Lower lobe of right lung (tissue), 2 donors: Measurements from ENCODE around the gene RBMS1. TPM values are rescaled to one million over a fixed set of nuclear protein-coding genes. Genes with fewer than 3 reads are reported as not detected.

ENCODE experiments used
- ATAC-seq, 2 donors: fragments of 200-7000 bp; cut with Tn5 transposase; one replicate each; pipeline ENCODE4 v1.9.1; 2020 to 2022; ENCODE audit warnings: mild to moderate bottlenecking in 2 of 2, moderate library complexity in 2 of 2
- DNase-seq: peaks from one replicate; pipeline ENCODE4 v3.0.0-alpha.2; 2020
- H3K27ac ChIP-seq: fragments of 200-600 bp; one replicate; pipeline ENCODE4 v1.8.0; 2022
- H3K27me3 ChIP-seq: fragments of 200-600 bp; one replicate; pipeline ENCODE4 v1.8.0; 2022; ENCODE audit warnings: low read depth
- H3K36me3 ChIP-seq: fragments of 200-600 bp; one replicate; pipeline ENCODE4 v1.8.0; 2022; ENCODE audit warnings: mild to moderate bottlenecking
- H3K4me1 ChIP-seq: fragments of 200-600 bp; one replicate; pipeline ENCODE4 v1.8.0; 2022
- H3K4me3 ChIP-seq: fragments of 200-600 bp; one replicate; pipeline ENCODE4 v1.8.0; 2022; ENCODE audit warnings: mild to moderate bottlenecking
- H3K9me3 ChIP-seq: fragments of 200-600 bp; one replicate; pipeline ENCODE4 v1.8.0; 2022
- CTCF ChIP-seq: fragments of 200-600 bp; IDR thresholded peaks from one replicate; pipeline ENCODE4 v1.8.0; 2022; ENCODE audit warnings: antibody characterized with exemption, mild to moderate bottlenecking
- intact Hi-C: fragments of 100-400 bp; cut with DNase I; formaldehyde crosslinking; loops from one replicate; pipeline ENCODE4 v1.11.0; 2022
- total RNA-seq: library from RNA; stranded (reverse); fragmentation: NEBNext Ultra II Directional; extraction: Animal tissue kit (Norgen Biotek cat#: 25700); gene quantifications from one replicate; pipeline ENCODE4 v1.2.1, GENCODE V29; 2021
- donor health status: DM: no; HTN: yes; CAD: no; lungs with severe emphysema.

RBMS1 gene
- total RNA-seq, 1 donor from 2014 or later: 95.3 TPM

GRCh38 chr2:160477032-160477431 lies 16.6 kb downstream of the RBMS1 start:
- no peak for DNase-seq
- Histone ChIP-seq H3K4me3 (no peak overlapping the region), H3K4me1 (peaks cover 30% of the 10 kb centered on the region), H3K36me3 (no peaks in the 10 kb centered on the region), H3K9me3 (no peaks in the 10 kb centered on the region), H3K27ac (no peak overlapping the region), H3K27me3 (no peaks in the 10 kb centered on the region)
- intact Hi-C loops: no loop called here
- no peak for TF ChIP-seq CTCF
- ATAC-seq: no peak

DNA sequence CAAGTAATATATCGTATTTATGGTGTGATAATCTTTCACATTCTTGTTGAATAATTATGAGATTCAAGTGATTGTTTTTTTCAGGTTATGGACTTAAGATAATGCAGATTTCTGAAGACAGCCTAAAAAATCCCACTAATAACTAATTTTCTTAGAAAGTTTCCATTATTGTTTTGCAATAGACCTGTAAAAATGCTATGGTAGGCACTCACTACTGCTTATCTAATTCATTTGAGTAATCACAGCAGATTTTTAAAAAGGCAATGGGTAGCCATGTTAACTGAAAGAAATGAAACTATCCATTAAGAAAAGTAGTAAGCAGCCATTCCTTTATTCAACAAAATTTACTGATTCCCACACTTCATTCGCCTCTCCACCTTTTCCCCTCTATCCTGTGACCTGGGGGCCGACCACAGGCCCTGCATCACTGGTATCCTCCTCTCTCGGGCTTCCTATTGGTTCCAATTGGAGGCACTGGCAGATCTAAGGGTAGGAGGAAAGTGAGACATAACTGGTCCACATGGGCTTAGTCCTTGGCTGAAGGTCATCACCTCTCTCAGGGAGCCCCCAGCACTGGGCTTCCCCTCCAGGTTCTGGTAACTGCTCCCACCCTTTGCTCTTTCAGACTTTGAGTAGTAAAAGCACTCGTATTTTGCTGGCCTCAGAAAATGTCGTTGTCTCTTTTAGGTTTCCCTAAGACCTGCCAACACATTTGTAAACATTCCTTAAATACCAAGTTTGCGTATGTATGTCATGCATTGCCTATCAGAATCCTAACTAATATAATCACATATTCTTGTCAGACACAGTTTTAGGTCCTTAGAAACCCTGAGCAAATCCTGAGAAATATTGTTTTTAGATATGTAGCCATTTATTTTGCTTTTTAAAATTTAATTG lies 18.5 kb downstream of the RBMS1 start:
- no peak for TF ChIP-seq CTCF
- Histone ChIP-seq H3K4me3 (no peak overlapping the region), H3K27ac (peak overlapping the region; percentile 7), H3K36me3 (no peaks in the 10 kb centered on the region), H3K9me3 (no peaks in the 10 kb centered on the region), H3K27me3 (no peaks in the 10 kb centered on the region), H3K4me1 (peaks cover 43% of the 10 kb centered on the region)
- peak in 1 of 2 donors; percentile 24 for ATAC-seq
- no peak for DNase-seq
- intact Hi-C loops: no loop called here

- Histone ChIP-seq H3K9me3 (no peaks in the 10 kb centered on the region), H3K27ac (no peak overlapping the region), H3K36me3 (no peaks in the 10 kb centered on the region), H3K4me3 (no peak overlapping the region), H3K4me1 (peaks cover 46% of the 10 kb centered on the region), H3K27me3 (no peaks in the 10 kb centered on the region)
- no peak for TF ChIP-seq CTCF
- ATAC-seq: no peak
- intact Hi-C loops: no loop called here
- DNase-seq: no peak
Measured at GRCh38 chr2:160474319-160474645, 19.3 kb downstream of the RBMS1 start.

DNA sequence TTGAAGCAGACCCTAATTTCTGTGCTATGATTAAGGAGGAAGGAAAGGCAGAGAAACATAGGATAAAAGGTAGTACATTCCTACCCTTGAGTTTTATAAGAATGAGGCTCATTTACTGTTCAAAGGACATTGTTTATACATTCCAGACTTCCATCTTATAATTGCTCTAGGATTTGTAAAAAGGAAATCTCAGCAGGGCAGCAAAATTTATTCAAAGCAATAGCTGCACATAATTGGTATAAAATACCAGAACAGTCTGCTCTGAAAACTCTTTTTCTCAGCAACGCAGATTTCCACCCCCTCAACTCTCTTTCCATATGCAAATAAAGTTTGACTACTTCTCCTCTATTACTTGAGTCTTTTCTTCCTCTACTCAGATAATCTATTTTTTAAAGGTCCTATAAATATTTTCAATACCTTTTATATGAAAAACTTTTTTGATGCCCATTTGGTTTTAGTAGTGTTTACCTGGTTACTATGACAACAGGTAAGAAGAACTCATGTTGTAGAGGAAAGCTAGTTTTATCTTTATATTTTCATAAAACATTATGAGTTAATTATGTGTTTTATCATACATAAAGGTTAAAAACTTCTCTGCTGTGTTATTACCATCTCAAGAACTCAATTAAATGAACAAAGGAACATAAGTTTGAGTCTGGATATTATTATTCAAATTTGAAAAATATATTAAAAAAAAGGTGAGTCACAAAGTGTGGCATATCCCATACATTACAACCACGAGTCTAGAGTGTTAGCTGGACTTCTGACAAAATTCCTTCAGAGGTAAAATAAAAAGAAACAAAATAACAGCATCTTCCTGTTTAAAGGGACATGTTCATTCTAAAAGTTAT lies 19.9 kb downstream of the RBMS1 start:
- Histone ChIP-seq H3K9me3 (no peaks in the 10 kb centered on the region), H3K4me3 (no peak overlapping the region), H3K4me1 (peaks cover 46% of the 10 kb centered on the region), H3K27ac (no peak overlapping the region), H3K36me3 (no peaks in the 10 kb centered on the region), H3K27me3 (no peaks in the 10 kb centered on the region)
- no peak for TF ChIP-seq CTCF
- intact Hi-C loops: no loop called here
- DNase-seq (no peak), ATAC-seq (no peak)

DNA sequence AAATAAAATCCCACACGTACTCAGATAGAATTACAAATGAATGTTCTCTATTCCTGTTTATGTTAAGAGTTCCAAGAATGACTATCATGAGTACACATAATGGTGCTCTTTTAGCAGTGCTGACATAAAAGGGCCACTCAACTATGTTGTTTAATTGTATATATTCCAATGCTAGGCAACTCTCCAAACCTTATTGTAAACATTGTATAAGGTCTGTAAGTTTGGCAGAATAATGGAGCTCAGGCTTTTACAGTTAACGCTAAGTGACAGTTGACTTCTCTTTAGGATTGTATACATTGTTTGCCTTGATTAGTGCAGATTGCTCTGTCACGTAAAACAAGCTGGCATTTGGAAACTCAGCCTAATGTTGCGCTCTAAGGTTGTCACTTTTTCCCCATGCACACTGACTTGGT lies 20.8 kb downstream of the RBMS1 start:
- Histone ChIP-seq H3K4me3 (no peak overlapping the region), H3K4me1 (peaks cover 46% of the 10 kb centered on the region), H3K36me3 (no peaks in the 10 kb centered on the region), H3K27ac (no peak overlapping the region), H3K9me3 (no peaks in the 10 kb centered on the region), H3K27me3 (no peaks in the 10 kb centered on the region)
- DNase-seq (no peak), ATAC-seq (no peak)
- intact Hi-C loops: no loop called here
- no peak for TF ChIP-seq CTCF
